Stimulated activated CD4-positive, alpha-beta T cell treated with anti-CD3 and anti-CD28 coated beads, Interleukin-4, amount 100 ng/mL, for 4 hours (primary cell): Measurements from ENCODE around the gene SIGLEC11.
"Not testable (repeated sequence)": the region's sequence is repeated elsewhere in the genome, so short reads cannot be mapped to it uniquely, and the experiment has no call there.

Experiments
- DNase-seq, 2 experiments: peaks; one replicate each; pipeline ENCODE4 v3.0.0-alpha.2; 2020

Gene SIGLEC11

GRCh38 chr19:49924881-49925210 is 36.1 kb downstream of the SIGLEC11 start:
- DNase-seq, result not testable (repeated sequence)

- no peak for DNase-seq
Measured at GRCh38 chr19:49924004-49924880, 36.7 kb downstream of the SIGLEC11 start.

- DNase-seq, result no peak
Measured at GRCh38 chr19:49923055-49924003, 37.6 kb downstream of the SIGLEC11 start.

GRCh38 chr19:49921871-49922795 is 38.8 kb downstream of the SIGLEC11 start:
- DNase-seq, result no peak

- no peak for DNase-seq
Measured at GRCh38 chr19:49920624-49921363, 40.2 kb downstream of the SIGLEC11 start.

- DNase-seq, result no peak
Measured at GRCh38 chr19:49918089-49918488, 42.9 kb downstream of the SIGLEC11 start.

- DNase-seq, result no peak
Measured at GRCh38 chr19:49916839-49917733, 43.9 kb downstream of the SIGLEC11 start.

GRCh38 chr19:49915271-49915670 is 45.7 kb downstream of the SIGLEC11 start:
- DNase-seq, result no peak

- DNase-seq, result no peak
Measured at GRCh38 chr19:49913720-49914119, 47.3 kb downstream of the SIGLEC11 start.

- no peak for DNase-seq
Measured at GRCh38 chr19:49912965-49913685, 47.8 kb downstream of the SIGLEC11 start.

GRCh38 chr19:49911381-49912145 is 49.4 kb downstream of the SIGLEC11 start:
- DNase-seq, result peak in 1 of 2 experiments; percentile 19

GRCh38 chr19:49910179-49910578 is 50.8 kb downstream of the SIGLEC11 start:
- DNase-seq, result no peak

GRCh38 chr19:49908480-49909420 is 52.2 kb downstream of the SIGLEC11 start:
- DNase-seq, result no peak

- DNase-seq, result no peak
Measured at GRCh38 chr19:49907745-49908446, 53.1 kb downstream of the SIGLEC11 start.

- no peak for DNase-seq
Measured at GRCh38 chr19:49906879-49907564, 54.0 kb downstream of the SIGLEC11 start.

- DNase-seq, result no peak
Measured at GRCh38 chr19:49904136-49904535, 56.8 kb downstream of the SIGLEC11 start.
